H9 (cell line): ENCODE data around the gene ZNF280D. TPM values are rescaled to one million over a fixed set of nuclear protein-coding genes. Genes with fewer than 3 reads are reported as not detected.

Experiments used
- DNase-seq: peaks from one replicate; pipeline ENCODE4 v3.0.0-alpha.2; 2017
- H2AFZ ChIP-seq: one replicate; pipeline ENCODE4 v1.6.1; 2013; ENCODE audit warnings: mild to moderate bottlenecking, low read length, control low read depth, moderate library complexity
- H2AK5ac ChIP-seq: 2 replicates; pipeline ENCODE4 v1.6.1; 2013; ENCODE audit warnings: low read length, control low read depth, mixed read lengths; ENCODE audit not compliant: insufficient read length
- H2BK120ac ChIP-seq: one replicate; pipeline ENCODE4 v1.6.1; 2013; ENCODE audit warnings: low read depth, mild to moderate bottlenecking, low read length, control low read depth, inconsistent platforms; ENCODE audit not compliant: poor library complexity, severe bottlenecking
- H2BK12ac ChIP-seq: 2 replicates; pipeline ENCODE4 v1.6.1; 2013; ENCODE audit warnings: low read length, control low read depth, mixed read lengths, low read depth; ENCODE audit not compliant: insufficient read length
- H2BK15ac ChIP-seq: 2 replicates; pipeline ENCODE4 v1.6.1; 2013; ENCODE audit warnings: low read depth, low read length, control low read depth
- H2BK20ac ChIP-seq: one replicate; pipeline ENCODE4 v1.6.1; 2013; ENCODE audit warnings: low read depth, mild to moderate bottlenecking, low read length, control low read depth, inconsistent platforms; ENCODE audit not compliant: poor library complexity, severe bottlenecking
- H2BK5ac ChIP-seq: 2 replicates; pipeline ENCODE4 v1.6.1; 2013; ENCODE audit warnings: low read length, control low read depth, mixed read lengths; ENCODE audit not compliant: insufficient read length
- H3K14ac ChIP-seq: 2 replicates; pipeline ENCODE4 v1.6.1; 2013; ENCODE audit warnings: low read length, control low read depth; ENCODE audit not compliant: insufficient read depth
- H3K18ac ChIP-seq: 2 replicates; pipeline ENCODE4 v1.6.1; 2013; ENCODE audit warnings: low read depth, mild to moderate bottlenecking, mixed read lengths, low read length, control low read depth; ENCODE audit not compliant: insufficient read length
- H3K23ac ChIP-seq: 2 replicates; pipeline ENCODE4 v1.6.1; 2013; ENCODE audit warnings: low read length, control low read depth, mixed read lengths, low read depth; ENCODE audit not compliant: insufficient read length
- H3K23me2 ChIP-seq: 2 replicates; pipeline ENCODE4 v1.6.1; 2013; ENCODE audit warnings: low read depth, mild to moderate bottlenecking, mixed read lengths, low read length, control low read depth; ENCODE audit not compliant: insufficient read length, poor library complexity, severe bottlenecking
- H3K27ac ChIP-seq: 2 replicates; pipeline ENCODE4 v1.5.1; 2013; ENCODE audit warnings: low read length, control low read depth, mixed read lengths, low read depth; ENCODE audit not compliant: insufficient read length
- H3K27me3 ChIP-seq: 2 replicates; pipeline ENCODE4 v1.6.1; 2013; ENCODE audit warnings: low read length, control low read depth, inconsistent platforms; ENCODE audit not compliant: insufficient read depth
- H3K4ac ChIP-seq: 2 replicates; pipeline ENCODE4 v1.6.1; 2013; ENCODE audit warnings: low read depth, mild to moderate bottlenecking, control low read depth, inconsistent platforms, low read length, moderate library complexity
- H3K4me1 ChIP-seq: 2 replicates; pipeline ENCODE4 v1.6.1; 2013; ENCODE audit warnings: low read length, control low read depth, inconsistent platforms; ENCODE audit not compliant: insufficient read depth
- H3K4me2 ChIP-seq: 2 replicates; pipeline ENCODE4 v1.6.1; 2013; ENCODE audit warnings: low read length, control low read depth, mixed read lengths; ENCODE audit not compliant: insufficient read length, insufficient read depth
- H3K56ac ChIP-seq: 2 replicates; pipeline ENCODE4 v1.6.1; 2013; ENCODE audit warnings: low read depth, mild to moderate bottlenecking, mixed read lengths, low read length, control low read depth; ENCODE audit not compliant: insufficient read length
- H3K79me1 ChIP-seq: 2 replicates; pipeline ENCODE4 v1.6.1; 2013; ENCODE audit warnings: low read depth, mild to moderate bottlenecking, moderate library complexity, low read length, control low read depth, inconsistent platforms; ENCODE audit not compliant: insufficient read depth, poor library complexity, severe bottlenecking
- H3K79me2 ChIP-seq: 2 replicates; pipeline ENCODE4 v1.6.1; 2013; ENCODE audit warnings: low read length, control low read depth, inconsistent platforms; ENCODE audit not compliant: insufficient read depth
- H3K9ac ChIP-seq: 2 replicates; pipeline ENCODE4 v1.6.1; 2013; ENCODE audit warnings: low read length, control low read depth, mixed read lengths; ENCODE audit not compliant: insufficient read length; ENCODE audit errors: extremely low read depth
- H3K9me3 ChIP-seq: one replicate; pipeline ENCODE4 v1.6.1; 2013; ENCODE audit warnings: low read depth, low read length, inconsistent platforms; ENCODE audit not compliant: control insufficient read depth
- H3T11ph ChIP-seq: one replicate; pipeline ENCODE4 v1.6.1; 2013; ENCODE audit warnings: mild to moderate bottlenecking, low read length, control low read depth, inconsistent platforms
- H4K20me1 ChIP-seq: one replicate; pipeline ENCODE4 v1.6.1; 2013; ENCODE audit not compliant: control insufficient read depth, insufficient read length, insufficient read depth
- H4K5ac ChIP-seq: 2 replicates; pipeline ENCODE4 v1.6.1; 2013; ENCODE audit warnings: low read depth, mild to moderate bottlenecking, mixed read lengths, low read length, control low read depth; ENCODE audit not compliant: insufficient read length
- H4K8ac ChIP-seq: replicated peaks from 2 replicates; pipeline ENCODE4 v1.6.1; 2013; ENCODE audit warnings: low read length, control low read depth, mixed read lengths, low read depth; ENCODE audit not compliant: insufficient read length
- H4K91ac ChIP-seq: 2 replicates; pipeline ENCODE4 v1.6.1; 2013; ENCODE audit warnings: low read depth, mild to moderate bottlenecking, moderate library complexity, mixed read lengths, low read length, control low read depth; ENCODE audit not compliant: insufficient read length
- H3K27ac Mint-ChIP-seq, 3 experiments: 2 replicates in 2 of 3; 3 replicates in 1 of 3; pipeline ENCODE4 v1.8.0; 2020 to 2021; ENCODE audit warnings: mixed read lengths in 3 of 3, mild to moderate bottlenecking in 1 of 3, moderate library complexity in 1 of 3
- H3K27me3 Mint-ChIP-seq: 2 replicates; pipeline ENCODE4 v1.8.0; 2021; ENCODE audit warnings: low read depth, mild to moderate bottlenecking, moderate library complexity, mixed read lengths
- H3K36me3 Mint-ChIP-seq, 3 experiments: 2 replicates in 2 of 3; 3 replicates in 1 of 3; pipeline ENCODE4 v1.8.0; 2020 to 2021; ENCODE audit warnings: low read depth in 3 of 3, mixed read lengths in 3 of 3; ENCODE audit not compliant: insufficient read depth in 1 of 3
- H3K4me1 Mint-ChIP-seq, 2 experiments: 2 replicates each; pipeline ENCODE4 v1.8.0; 2020; ENCODE audit warnings: mixed read lengths in 2 of 2
- H3K4me3 Mint-ChIP-seq, 2 experiments: 2 replicates in 1 of 2; 3 replicates in 1 of 2; pipeline ENCODE4 v1.8.0; 2020 to 2021; ENCODE audit warnings: mild to moderate bottlenecking in 2 of 2, mixed read lengths in 2 of 2, moderate library complexity in 1 of 2
- H3K9me3 Mint-ChIP-seq, 2 experiments: 2 replicates in 1 of 2; 3 replicates in 1 of 2; pipeline ENCODE4 v1.8.0; 2020; ENCODE audit warnings: mild to moderate bottlenecking in 2 of 2, mixed read lengths in 2 of 2, moderate library complexity in 1 of 2
- CTCF ChIP-seq: fragments of 200-600 bp; sonication (generic); conservative IDR thresholded peaks from 3 replicates; pipeline ENCODE4 v1.8.0; 2021; ENCODE audit warnings: antibody characterized with exemption, mild to moderate bottlenecking
- WGBS: extraction: QIAGEN DNeasy Blood & Tissue Kit; methylation state at CpG from one replicate; pipeline ENCODE4 v1.1.7; 2013; ENCODE audit warnings: missing lambda C conversion rate, low lambda C conversion rate, mixed read lengths; ENCODE audit not compliant: insufficient read length; ENCODE audit errors: extremely low coverage; 5-methylcytosine and 5-hydroxymethylcytosine counted together
- total RNA-seq: library from RNA; stranded (reverse); gene quantifications from 2 replicates; pipeline ENCODE4 v1.2.1, GENCODE V29; 2021

The ZNF280D gene
- total RNA-seq, 1 experiment from 2014 or later, result 5.7 TPM

GRCh38 chr15:56653787-56654186 lies 79.5 kb downstream of the ZNF280D start:
- Mint-ChIP-seq H3K9me3 (no peaks in the 10 kb centered on the region), H3K36me3 (no peaks in the 10 kb centered on the region), H3K4me3 (no peak overlapping the region), H3K4me1 (no peaks in the 10 kb centered on the region), H3K27ac (no peak overlapping the region), H3K27me3 (no peaks in the 10 kb centered on the region)
- no peak overlapping the region for H3K4me2 ChIP-seq
- H2BK20ac ChIP-seq, result no peak overlapping the region
- H3K27me3 ChIP-seq, result no peaks in the 10 kb centered on the region
- no peaks in the 10 kb centered on the region for H3K79me2 ChIP-seq
- no peaks in the 10 kb centered on the region for H4K20me1 ChIP-seq
- H3K23ac ChIP-seq, result no peak overlapping the region
- H3K27ac ChIP-seq, result no peak overlapping the region
- H3K23me2 ChIP-seq, result no peaks in the 10 kb centered on the region
- DNase-seq, result no peak
- H3K18ac ChIP-seq, result no peak overlapping the region
- no peak overlapping the region for H3K9ac ChIP-seq
- TF ChIP-seq CTCF, result no peak
- no peak overlapping the region for H2BK12ac ChIP-seq
- H2BK120ac ChIP-seq, result no peak overlapping the region
- H4K5ac ChIP-seq, result no peak overlapping the region
- no peak overlapping the region for H2AFZ ChIP-seq
- no peak overlapping the region for H4K8ac ChIP-seq
- no peaks in the 10 kb centered on the region for H3K9me3 ChIP-seq
- H2AK5ac ChIP-seq, result no peak overlapping the region
- no peaks in the 10 kb centered on the region for H3K79me1 ChIP-seq
- H3K14ac ChIP-seq, result no peak overlapping the region
- H2BK5ac ChIP-seq, result no peak overlapping the region
- H3K4ac ChIP-seq, result no peak overlapping the region
- no CpG with 5 or more reads among the region's 3 CpGs for WGBS
- no peak overlapping the region for H3T11ph ChIP-seq
- H4K91ac ChIP-seq, result no peak overlapping the region
- no peak overlapping the region for H3K56ac ChIP-seq
- no peak overlapping the region for H2BK15ac ChIP-seq
- H3K4me1 ChIP-seq, result no peaks in the 10 kb centered on the region
